DOHH2 (cell line): ENCODE data around the gene PTCH1.

Experiments
- H3F3A ChIP-seq: fragments of 200-600 bp; sonication (generic), shearing (Covaris generic); 2 replicates; pipeline ENCODE4 v1.6.0; 2016; ENCODE audit warnings: antibody characterized with exemption, mild to moderate bottlenecking; ENCODE audit not compliant: control insufficient read depth, insufficient read depth
- H3K27ac ChIP-seq: fragments of 200-600 bp; sonication (generic); 2 replicates; pipeline ENCODE4 v1.5.1; 2014; ENCODE audit warnings: low read depth, mild to moderate bottlenecking, low read length, moderate library complexity
- H3K27me3 ChIP-seq: fragments of 200-600 bp; sonication (generic); 2 replicates; pipeline ENCODE4 v1.6.1; 2014; ENCODE audit warnings: mild to moderate bottlenecking, low read length, mixed read lengths; ENCODE audit not compliant: control insufficient read depth
- H3K36me3 ChIP-seq: fragments of 200-600 bp; sonication (generic); 2 replicates; pipeline ENCODE4 v1.6.1; 2014; ENCODE audit warnings: mild to moderate bottlenecking, low read length, moderate library complexity, mixed read lengths; ENCODE audit not compliant: control insufficient read depth
- H3K4me1 ChIP-seq: fragments of 200-600 bp; sonication (generic); 2 replicates; pipeline ENCODE4 v1.6.1; 2014; ENCODE audit warnings: mild to moderate bottlenecking, low read length, mixed read lengths; ENCODE audit not compliant: control insufficient read depth
- H3K4me2 ChIP-seq: fragments of 200-600 bp; sonication (generic); 2 replicates; pipeline ENCODE4 v1.6.0; 2014; ENCODE audit warnings: mild to moderate bottlenecking, low read length, moderate library complexity
- H3K4me3 ChIP-seq: fragments of 200-600 bp; sonication (generic); 2 replicates; pipeline ENCODE4 v1.5.1; 2014; ENCODE audit warnings: mild to moderate bottlenecking, low read length, mixed read lengths
- H3K79me2 ChIP-seq: fragments of 200-600 bp; sonication (generic); 2 replicates; pipeline ENCODE4 v1.6.1; 2014; ENCODE audit warnings: mild to moderate bottlenecking, low read length, mixed read lengths; ENCODE audit not compliant: control insufficient read depth
- H3K9me2 ChIP-seq: fragments of 200-600 bp; sonication (generic); replicated peaks from 2 replicates; pipeline ENCODE4 v1.6.1; 2014; ENCODE audit warnings: mild to moderate bottlenecking, low read length, mixed read lengths; ENCODE audit not compliant: control insufficient read depth
- H3K9me3 ChIP-seq: fragments of 200-600 bp; sonication (generic); 2 replicates; pipeline ENCODE4 v1.6.1; 2014; ENCODE audit warnings: antibody characterized with exemption, low read length, mixed read lengths; ENCODE audit not compliant: control insufficient read depth, insufficient read depth
- H4K20me1 ChIP-seq: fragments of 200-600 bp; sonication (generic); 2 replicates; pipeline ENCODE4 v1.6.0; 2014; ENCODE audit warnings: low read depth, mild to moderate bottlenecking, antibody characterized with exemption, low read length, moderate library complexity; ENCODE audit not compliant: control insufficient read depth, insufficient read depth
- EZH2phosphoT487 ChIP-seq: fragments of 200-600 bp; sonication (generic); IDR thresholded peaks from 2 replicates; pipeline ENCODE4 v1.6.1; 2017; ENCODE audit warnings: borderline replicate concordance, mild to moderate bottlenecking, antibody characterized with exemption, low read length, moderate library complexity, mixed read lengths
- TF ChIP-seq, protein P1 (sequence below): fragments of 200-600 bp; sonication (generic); IDR thresholded peaks from one replicate; pipeline ENCODE4 v1.5.1; 2014; ENCODE audit warnings: antibody characterized with exemption, mild to moderate bottlenecking, low read depth, low read length; ENCODE audit not compliant: poor library complexity, severe bottlenecking

PTCH1 gene

GRCh38 chr9:95460518-95461164 lies 56.1 kb downstream of the PTCH1 start:
- H4K20me1 ChIP-seq = no peaks in the 10 kb centered on the region

GRCh38 chr9:95459851-95460517 lies 56.8 kb downstream of the PTCH1 start:
- H3K79me2 ChIP-seq = peaks cover 23% of the 10 kb centered on the region
- TF ChIP-seq, protein P1, sequence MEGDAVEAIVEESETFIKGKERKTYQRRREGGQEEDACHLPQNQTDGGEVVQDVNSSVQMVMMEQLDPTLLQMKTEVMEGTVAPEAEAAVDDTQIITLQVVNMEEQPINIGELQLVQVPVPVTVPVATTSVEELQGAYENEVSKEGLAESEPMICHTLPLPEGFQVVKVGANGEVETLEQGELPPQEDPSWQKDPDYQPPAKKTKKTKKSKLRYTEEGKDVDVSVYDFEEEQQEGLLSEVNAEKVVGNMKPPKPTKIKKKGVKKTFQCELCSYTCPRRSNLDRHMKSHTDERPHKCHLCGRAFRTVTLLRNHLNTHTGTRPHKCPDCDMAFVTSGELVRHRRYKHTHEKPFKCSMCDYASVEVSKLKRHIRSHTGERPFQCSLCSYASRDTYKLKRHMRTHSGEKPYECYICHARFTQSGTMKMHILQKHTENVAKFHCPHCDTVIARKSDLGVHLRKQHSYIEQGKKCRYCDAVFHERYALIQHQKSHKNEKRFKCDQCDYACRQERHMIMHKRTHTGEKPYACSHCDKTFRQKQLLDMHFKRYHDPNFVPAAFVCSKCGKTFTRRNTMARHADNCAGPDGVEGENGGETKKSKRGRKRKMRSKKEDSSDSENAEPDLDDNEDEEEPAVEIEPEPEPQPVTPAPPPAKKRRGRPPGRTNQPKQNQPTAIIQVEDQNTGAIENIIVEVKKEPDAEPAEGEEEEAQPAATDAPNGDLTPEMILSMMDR = no peak
- H3K27me3 ChIP-seq = no peaks in the 10 kb centered on the region
- H3F3A ChIP-seq = peaks cover 20% of the 10 kb centered on the region
- peaks cover 91% of the 10 kb centered on the region for H3K36me3 ChIP-seq
- H3K9me2 ChIP-seq = no peaks in the 10 kb centered on the region
- H3K4me2 ChIP-seq = no peak overlapping the region
- H3K9me3 ChIP-seq = no peaks in the 10 kb centered on the region
- H3K27ac ChIP-seq = no peak overlapping the region
- H4K20me1 ChIP-seq = no peaks in the 10 kb centered on the region
- H3K4me1 ChIP-seq = peaks cover 41% of the 10 kb centered on the region
- H3K4me3 ChIP-seq = no peak overlapping the region

More at GRCh38 chr9:95460518-95461164, 56.1 kb downstream of the PTCH1 start:
- H3K79me2 ChIP-seq = peaks cover 29% of the 10 kb centered on the region
- peaks cover 48% of the 10 kb centered on the region for H3K4me1 ChIP-seq
- H3F3A ChIP-seq = peaks cover 20% of the 10 kb centered on the region
- H3K4me3 ChIP-seq = no peak overlapping the region
- TF ChIP-seq, protein P1 = no peak
- no peak for TF ChIP-seq EZH2phosphoT487
- no peaks in the 10 kb centered on the region for H3K9me3 ChIP-seq
- H3K27me3 ChIP-seq = no peaks in the 10 kb centered on the region
- no peak overlapping the region for H3K27ac ChIP-seq
- H3K4me2 ChIP-seq = no peak overlapping the region
- no peaks in the 10 kb centered on the region for H3K9me2 ChIP-seq
- H3K36me3 ChIP-seq = peaks cover 91% of the 10 kb centered on the region

- H3K27ac ChIP-seq = no peak overlapping the region
- peaks cover 91% of the 10 kb centered on the region for H3K36me3 ChIP-seq
- TF ChIP-seq, protein P1 = no peak
- TF ChIP-seq EZH2phosphoT487 = no peak
- H4K20me1 ChIP-seq = no peaks in the 10 kb centered on the region
- H3K4me1 ChIP-seq = peaks cover 33% of the 10 kb centered on the region
- H3K9me3 ChIP-seq = no peaks in the 10 kb centered on the region
- no peak overlapping the region for H3K4me3 ChIP-seq
- peaks cover 13% of the 10 kb centered on the region for H3F3A ChIP-seq
- H3K27me3 ChIP-seq = no peaks in the 10 kb centered on the region
- H3K79me2 ChIP-seq = peaks cover 16% of the 10 kb centered on the region
- no peaks in the 10 kb centered on the region for H3K9me2 ChIP-seq
- H3K4me2 ChIP-seq = no peak overlapping the region
Observed at GRCh38 chr9:95459178-95459577, 57.6 kb downstream of the PTCH1 start.
